GM19023 (cell line): Measurements from ENCODE around the gene PRDM16.
"Not testable (repeated sequence)": the region's sequence is repeated elsewhere in the genome, so short reads cannot be mapped to it uniquely, and the experiment has no call there.

Experiments used
- ATAC-seq: cut with Tn5 transposase; IDR thresholded peaks from one replicate; pipeline ENCODE4 v1.9.1; 2021; ENCODE audit warnings: mild to moderate bottlenecking, moderate library complexity; ENCODE audit not compliant: unreplicated experiment

PRDM16 gene

GRCh38 chr1:3080053-3080955 lies 11.3 kb downstream of the PRDM16 start:
- no peak for ATAC-seq

DNA sequence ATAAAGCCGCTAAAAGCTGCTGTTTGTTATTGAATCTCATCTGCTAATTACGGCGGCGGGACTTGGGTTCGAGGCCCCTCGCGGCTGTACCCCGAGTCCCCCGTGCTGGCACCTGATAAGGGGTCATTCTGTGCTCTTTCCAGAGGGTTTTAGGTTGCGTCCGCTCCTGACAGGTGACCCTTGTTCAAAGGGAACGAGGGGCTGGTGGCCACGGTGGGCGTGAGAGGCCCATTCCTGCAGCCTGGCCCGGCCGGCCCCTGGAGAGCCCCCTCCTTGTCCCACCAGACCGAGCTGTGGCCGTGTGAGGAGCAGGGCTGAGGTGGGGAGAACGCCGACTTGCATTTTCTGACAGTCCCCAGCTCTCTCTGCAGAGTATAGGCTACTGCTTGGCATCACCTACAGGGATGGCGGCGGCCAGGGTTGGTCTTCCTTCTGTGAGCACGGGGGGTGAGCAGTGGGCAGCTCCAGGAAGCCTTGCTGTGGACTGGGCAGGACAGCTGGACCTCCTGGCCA lies 12.2 kb downstream of the PRDM16 start:
- no peak for ATAC-seq

DNA sequence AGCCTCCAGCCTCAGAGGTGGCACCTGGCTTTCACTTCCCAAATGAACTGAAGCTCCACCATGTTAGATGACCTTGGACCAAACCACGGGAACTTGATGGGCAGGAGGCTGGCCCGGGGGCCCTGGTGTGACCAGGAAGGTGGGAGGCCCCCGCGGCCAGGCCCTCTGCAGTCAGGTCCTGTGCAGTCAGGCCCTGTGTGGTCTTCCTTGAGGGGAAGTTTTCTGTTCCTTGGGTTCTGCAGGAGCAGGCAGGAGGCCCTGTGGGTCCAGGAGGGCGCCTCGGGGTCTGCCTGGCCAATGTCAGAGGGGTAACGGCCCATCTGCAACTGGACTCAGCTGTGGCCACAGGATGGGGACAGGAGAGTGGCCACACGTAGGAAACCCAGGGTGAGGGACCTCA lies 13.0 kb downstream of the PRDM16 start:
- no peak for ATAC-seq

GRCh38 chr1:3082571-3083516 lies 13.8 kb downstream of the PRDM16 start:
- ATAC-seq: no peak

DNA sequence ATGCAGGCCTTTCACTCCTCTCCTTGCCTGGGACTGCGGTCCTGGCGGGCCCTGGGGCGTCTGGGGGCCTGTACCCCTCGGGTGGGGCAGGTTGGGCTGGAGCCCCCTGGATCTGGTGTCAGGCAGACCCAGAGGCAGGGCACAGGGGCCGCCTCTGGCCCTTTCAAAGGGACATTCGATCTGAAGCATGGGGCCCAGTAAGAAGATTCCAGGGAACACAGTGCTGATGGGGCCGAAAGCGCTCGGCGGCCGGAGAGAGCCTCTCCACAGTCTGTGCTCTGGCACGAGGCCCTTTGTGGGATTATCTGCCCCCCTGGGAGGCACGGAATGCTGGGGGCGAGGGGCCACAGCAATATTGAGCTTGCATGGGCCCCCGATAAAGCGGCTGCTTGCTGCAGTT lies 15.2 kb downstream of the PRDM16 start:
- no peak for ATAC-seq

- ATAC-seq: no peak
Observed at GRCh38 chr1:3084726-3085125, 15.7 kb downstream of the PRDM16 start.

GRCh38 chr1:3085721-3086120 lies 16.7 kb downstream of the PRDM16 start:
- ATAC-seq: no peak

DNA sequence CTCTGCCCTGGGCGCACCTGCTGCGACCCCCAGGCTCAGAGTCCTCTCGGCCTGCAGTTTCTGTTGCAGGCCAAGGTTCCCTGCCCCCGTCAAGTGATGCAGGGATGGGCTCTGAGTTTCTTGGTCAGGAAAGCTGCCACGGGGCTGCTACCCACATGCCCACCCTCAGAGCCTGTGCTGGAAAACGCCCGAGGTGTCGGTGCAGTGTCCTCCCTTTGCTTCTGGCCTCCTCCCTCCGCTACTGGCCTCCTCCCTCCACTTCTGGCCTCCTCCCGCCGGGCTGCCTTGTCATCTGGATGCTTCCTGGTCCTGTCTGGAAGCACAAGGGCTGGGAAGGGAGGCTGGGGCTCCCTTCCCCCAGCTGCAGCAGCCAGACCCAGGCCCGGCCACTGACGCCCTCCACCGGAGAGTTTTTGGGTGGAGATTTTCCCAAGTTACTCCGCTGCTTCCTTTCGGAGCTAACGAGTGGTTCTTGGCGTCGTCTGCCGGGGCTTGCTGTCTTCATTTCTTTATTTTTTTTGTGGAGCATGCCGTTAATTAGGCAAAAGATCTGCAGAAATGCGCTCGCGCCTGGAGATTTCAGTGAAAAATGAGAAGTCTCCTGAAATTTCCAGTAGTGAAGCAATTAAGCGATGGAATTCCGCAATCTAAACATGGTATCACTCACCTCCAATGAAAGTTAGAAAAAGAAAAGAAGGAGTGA lies 17.4 kb downstream of the PRDM16 start:
- no peak for ATAC-seq

DNA sequence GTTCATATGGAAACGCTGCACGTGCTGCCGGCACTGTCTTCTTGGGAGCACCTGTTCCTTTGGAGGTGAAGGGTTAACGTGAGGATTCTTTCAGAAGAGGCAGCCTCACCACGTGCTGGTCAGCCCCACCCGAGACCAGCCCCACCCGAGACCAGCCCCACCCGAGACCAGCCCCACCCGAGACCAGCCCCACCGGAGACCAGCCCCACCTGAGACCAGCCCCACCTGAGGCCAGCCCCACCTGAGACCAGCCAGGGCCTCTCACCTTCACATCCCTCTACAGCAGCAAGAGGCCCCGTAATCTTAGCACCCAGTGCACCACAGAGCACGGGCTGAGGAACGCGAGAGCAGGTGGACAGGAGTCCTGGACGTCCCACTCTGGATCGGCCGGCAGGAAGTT lies 18.0 kb downstream of the PRDM16 start:
- no peak for ATAC-seq

DNA sequence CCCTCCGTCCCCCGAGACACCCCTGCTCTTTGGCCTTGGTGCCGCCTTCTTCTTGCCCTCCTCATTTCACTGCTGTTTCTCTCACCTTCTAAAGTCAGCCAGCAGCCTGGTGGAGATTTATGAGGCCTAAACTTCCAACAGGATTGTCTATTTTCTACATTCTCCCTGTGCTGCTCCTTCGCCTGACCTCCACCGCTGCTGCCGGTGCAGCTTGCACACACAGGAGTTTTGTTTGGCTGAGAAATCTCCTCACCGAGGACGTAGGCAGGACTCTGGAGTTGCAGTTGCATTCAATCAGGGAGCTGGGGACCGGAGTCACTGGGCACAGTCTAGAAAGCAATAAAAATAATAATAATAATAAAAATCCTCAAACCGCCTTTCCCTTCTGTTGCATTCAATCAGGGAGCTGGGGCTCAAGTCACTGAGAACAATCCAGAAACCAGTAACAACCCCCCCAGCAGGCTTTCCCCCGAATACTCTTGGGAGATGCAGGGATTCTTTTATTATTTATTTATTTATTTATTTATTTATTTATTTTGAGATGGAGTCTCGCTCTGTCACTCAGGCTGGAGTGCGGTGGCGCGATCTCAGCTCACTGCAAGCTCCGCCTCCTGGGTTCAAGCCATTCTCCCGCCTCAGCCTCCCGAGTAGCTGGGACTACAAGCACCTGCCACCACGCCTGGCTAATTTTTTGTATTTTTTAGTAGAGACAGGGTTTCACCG lies 19.1 kb downstream of the PRDM16 start:
- ATAC-seq: not testable (repeated sequence)

DNA sequence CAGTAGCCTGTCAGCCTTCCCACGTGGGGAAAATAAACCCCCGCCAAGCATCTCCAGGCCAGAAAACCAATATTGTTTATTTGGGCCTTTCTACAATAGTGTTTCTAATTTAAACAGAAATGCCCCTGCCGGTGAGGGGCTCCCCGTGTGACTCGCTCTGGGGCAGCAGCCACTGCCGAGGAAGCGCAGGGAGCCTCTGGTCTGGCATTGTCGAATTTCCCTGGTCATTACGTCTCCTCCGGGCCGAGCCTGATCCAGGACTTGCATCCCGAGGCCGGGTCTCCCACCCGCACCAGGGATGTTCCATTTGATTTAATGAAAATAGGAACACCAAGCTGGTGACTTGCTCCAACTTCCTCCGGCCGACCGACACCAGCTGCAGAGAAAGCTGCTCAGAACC lies 20.5 kb downstream of the PRDM16 start:
- ATAC-seq: no peak

DNA sequence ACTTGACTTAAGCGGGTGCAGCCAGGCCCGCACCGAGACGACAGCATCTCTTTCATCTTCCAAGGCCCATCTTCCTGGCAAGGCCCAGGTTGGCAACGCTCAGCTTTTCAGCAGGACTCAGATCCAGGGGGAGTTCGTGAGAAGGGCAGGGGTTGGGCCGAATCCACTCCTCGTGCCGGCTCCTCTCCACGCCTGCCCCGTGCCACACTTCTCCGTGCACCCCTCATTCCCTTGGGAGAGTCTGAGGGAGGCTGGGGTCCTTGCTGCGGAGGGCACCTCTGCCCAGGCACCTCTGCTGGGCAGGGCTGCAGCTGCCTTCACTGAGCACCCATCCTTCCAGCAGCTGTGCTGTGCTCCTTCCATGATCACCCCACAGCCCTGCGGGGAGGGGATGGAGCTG lies 22.3 kb downstream of the PRDM16 start:
- ATAC-seq: no peak

DNA sequence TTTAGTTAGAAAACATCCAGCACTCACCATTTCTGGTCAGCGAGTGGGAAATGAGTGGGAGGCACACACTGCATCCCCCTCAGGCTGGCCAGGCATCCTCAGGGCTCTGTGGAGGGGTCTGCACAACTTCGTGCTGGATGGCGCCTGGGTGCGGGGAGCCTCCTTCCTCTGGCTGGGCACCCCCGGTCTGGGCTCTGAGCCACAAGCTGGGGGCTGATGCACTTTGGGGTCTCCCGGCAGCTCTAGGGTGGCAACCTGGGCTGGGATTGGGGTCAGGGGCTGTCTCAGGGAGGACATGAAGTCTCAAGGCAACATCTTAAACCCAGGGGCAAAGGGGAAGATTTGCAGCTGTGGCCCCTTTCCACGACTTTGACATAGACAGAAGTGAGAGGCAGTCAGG lies 23.5 kb downstream of the PRDM16 start:
- ATAC-seq: no peak

DNA sequence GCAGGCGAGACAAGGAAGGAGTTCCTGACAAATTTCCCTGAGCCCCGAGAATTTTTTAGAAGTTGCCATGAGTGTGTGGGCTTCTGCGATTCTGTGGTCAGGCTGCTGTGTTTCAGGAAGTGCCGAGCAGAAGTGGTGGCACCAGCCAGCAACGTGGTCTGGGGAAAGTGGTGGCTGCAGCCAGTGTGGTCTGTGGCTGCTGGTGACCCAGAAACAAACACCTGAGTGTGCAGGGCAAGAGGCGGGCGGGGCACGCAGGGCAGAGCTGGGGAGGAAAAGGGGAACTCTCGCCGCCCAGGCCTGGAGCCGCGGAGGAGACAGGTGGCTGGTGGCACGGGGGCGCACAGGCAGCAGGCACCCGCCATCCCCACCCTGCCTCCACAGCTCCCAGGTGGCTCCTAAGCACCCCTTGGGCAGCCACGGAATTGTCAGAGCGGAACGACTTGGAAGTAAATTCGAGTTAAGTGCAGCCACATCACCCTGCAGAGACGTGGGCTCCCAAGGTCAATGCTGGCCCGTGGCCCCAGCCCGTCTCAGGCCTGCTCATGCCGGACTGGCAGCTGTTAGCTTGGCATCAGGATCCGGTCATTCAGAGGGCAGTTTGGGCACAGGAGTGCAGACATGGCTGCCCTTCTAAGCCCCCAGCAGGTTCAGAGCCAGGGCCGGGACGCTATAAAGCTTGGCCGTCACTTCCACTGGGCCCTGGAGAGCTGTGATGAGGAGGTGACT lies 25.1 kb downstream of the PRDM16 start:
- ATAC-seq: no peak

- ATAC-seq: no peak
Observed at GRCh38 chr1:3094863-3095780, 26.1 kb downstream of the PRDM16 start.

DNA sequence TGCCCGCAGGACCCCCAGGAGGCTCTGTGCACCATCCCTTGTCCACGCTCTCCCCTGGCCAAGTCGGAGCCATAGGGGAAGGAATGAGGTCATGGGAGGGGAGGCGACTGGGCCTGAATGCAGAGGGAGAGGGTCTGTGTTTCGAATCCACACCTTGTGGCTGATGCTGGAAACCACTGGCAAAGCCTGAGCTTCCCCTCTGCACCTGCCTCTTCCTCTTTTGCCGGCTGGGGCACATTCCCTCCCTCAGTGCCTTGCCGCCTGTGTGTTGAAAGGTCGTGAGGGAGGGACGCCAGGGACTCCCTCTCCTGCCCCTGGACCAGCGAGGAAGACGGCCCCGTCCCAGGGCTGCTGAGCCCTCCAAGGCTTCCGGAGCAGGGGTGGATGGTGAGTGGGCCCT lies 27.3 kb downstream of the PRDM16 start:
- no peak for ATAC-seq

- no peak for ATAC-seq
Observed at GRCh38 chr1:3097231-3097630, 28.2 kb downstream of the PRDM16 start.

GRCh38 chr1:3097861-3098260 lies 28.9 kb downstream of the PRDM16 start:
- no peak for ATAC-seq

DNA sequence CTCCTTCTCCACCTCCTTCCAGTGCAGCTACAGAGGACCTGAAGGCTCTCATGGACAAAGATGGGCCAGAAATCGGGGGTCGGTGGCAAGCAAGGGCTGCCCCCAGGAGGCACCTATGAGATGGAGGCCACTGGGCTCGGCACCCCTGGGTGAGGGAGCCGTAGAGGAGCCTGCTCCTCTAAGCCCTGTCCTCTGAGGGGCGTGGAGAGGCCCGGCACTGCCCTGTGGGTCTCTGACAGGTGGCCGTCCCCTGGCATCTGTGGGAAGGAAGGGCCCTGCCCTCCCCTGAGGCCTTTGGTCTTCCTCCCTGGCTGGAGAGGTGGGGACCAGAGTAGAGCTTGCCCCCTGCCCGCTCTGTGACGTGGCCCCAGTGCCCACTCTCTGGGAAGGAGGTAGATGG lies 30.9 kb downstream of the PRDM16 start:
- ATAC-seq: no peak
